H1 (cell line): Measurements from ENCODE around the gene SLC12A7. TPM values are rescaled to one million over a fixed set of nuclear protein-coding genes. Genes with fewer than 3 reads are reported as not detected.

Experiments
- CTCF ChIA-PET: fragments of 300-600 bp; sonication (Branson Sonifier 250); formaldehyde crosslinking; loops from one replicate; lab custom pipeline; 2021; ENCODE audit not compliant: partially characterized antibody; lab: Charles Lee
- POLR2A ChIA-PET: fragments of 300-600 bp; sonication (Branson Sonifier 250); formaldehyde crosslinking; loops from one replicate; lab custom pipeline; 2021; ENCODE audit warnings: inconsistent platforms; ENCODE audit not compliant: partially characterized antibody; lab: Charles Lee
- DNase-seq, 2 experiments: peaks; one replicate each; pipeline versions ENCODE4 v3.0.0 to v3.0.0-alpha.2; 2010 to 2022; ENCODE audit warnings: low spot score in 2 of 2, low read depth in 1 of 2, mixed read lengths in 1 of 2
- FAIRE-seq: peaks from 2 replicates; lab custom pipeline; 2011; peaks lifted over from hg19 to GRCh38; lab: Jason Lieb, UNC
- H2AFZ ChIP-seq: 2 replicates; pipeline ENCODE4 v1.8.1; 2012; ENCODE audit warnings: low read length, inconsistent platforms
- H2AK5ac ChIP-seq: 2 replicates; pipeline ENCODE4 v1.6.1; 2013; ENCODE audit warnings: low read depth, low read length
- H2BK120ac ChIP-seq: replicated peaks from 2 replicates; pipeline ENCODE3; 2013; ENCODE audit warnings: low read depth, low read length, inconsistent platforms
- H2BK12ac ChIP-seq: 2 replicates; pipeline ENCODE4 v1.6.1; 2013; ENCODE audit warnings: low read depth, low read length
- H2BK15ac ChIP-seq: 2 replicates; pipeline ENCODE4 v1.6.1; 2013; ENCODE audit warnings: low read length
- H2BK20ac ChIP-seq: 2 replicates; pipeline ENCODE4 v1.6.1; 2013; ENCODE audit warnings: low read length
- H2BK5ac ChIP-seq: 2 replicates; pipeline ENCODE4 v1.6.1; 2013; ENCODE audit warnings: low read depth, low read length
- H3K14ac ChIP-seq: 2 replicates; pipeline ENCODE4 v1.6.1; 2013; ENCODE audit warnings: inconsistent platforms; ENCODE audit not compliant: insufficient read length
- H3K18ac ChIP-seq: 2 replicates; pipeline ENCODE4 v1.6.1; 2013; ENCODE audit warnings: low read length; ENCODE audit errors: extremely low read depth
- H3K23ac ChIP-seq: 2 replicates; pipeline ENCODE4 v1.6.1; 2013; ENCODE audit warnings: inconsistent platforms; ENCODE audit not compliant: insufficient read length
- H3K23me2 ChIP-seq: 2 replicates; pipeline ENCODE4 v1.6.1; 2013; ENCODE audit warnings: low read depth, low read length
- H3K27ac ChIP-seq: 2 replicates; pipeline ENCODE4 v1.6.1; 2011; ENCODE audit warnings: low read depth, low read length, inconsistent platforms
- H3K27me3 ChIP-seq, 4 experiments: replicated peaks in 1 of 4; 1 replicate in 1 of 4; 2 replicates in 3 of 4; pipeline versions ENCODE4 v1.6.1 to v1.8.1; 2011 to 2013; ENCODE audit warnings: low read length in 3 of 4, mild to moderate bottlenecking in 3 of 4, inconsistent platforms in 2 of 4, mixed read lengths in 2 of 4, moderate library complexity in 1 of 4; ENCODE audit not compliant: control insufficient read depth in 3 of 4, insufficient read depth in 3 of 4; ENCODE audit errors: extremely low read depth in 1 of 4
- H3K36me3 ChIP-seq, 4 experiments: 2 replicates each; pipeline versions ENCODE4 v1.6.1 to v1.8.1; 2011 to 2013; ENCODE audit warnings: mild to moderate bottlenecking in 4 of 4, low read length in 3 of 4, moderate library complexity in 2 of 4, control low read depth in 1 of 4, inconsistent platforms in 1 of 4; ENCODE audit not compliant: insufficient read depth in 4 of 4, control insufficient read depth in 2 of 4
- H3K4ac ChIP-seq: replicated peaks from 2 replicates; pipeline ENCODE3; 2013; ENCODE audit warnings: low read length, low read depth, mixed read lengths, inconsistent platforms; ENCODE audit not compliant: insufficient read length
- H3K4me1 ChIP-seq, 4 experiments: replicated peaks in 1 of 4; 1 replicate in 1 of 4; 2 replicates in 3 of 4; pipeline versions ENCODE4 v1.6.1 to v1.8.1; 2011 to 2013; ENCODE audit warnings: low read length in 3 of 4, inconsistent platforms in 2 of 4, mixed read lengths in 1 of 4; ENCODE audit not compliant: insufficient read depth in 4 of 4, control insufficient read depth in 3 of 4
- H3K4me2 ChIP-seq, 2 experiments: 2 replicates each; pipeline versions ENCODE4 v1.6.1 to v1.8.1; 2011 to 2013; ENCODE audit warnings: low read depth in 2 of 2, low read length in 2 of 2, control low read depth in 1 of 2, inconsistent platforms in 1 of 2, mild to moderate bottlenecking in 1 of 2; ENCODE audit not compliant: insufficient read depth in 1 of 2
- H3K4me3 ChIP-seq, 4 experiments: fragments of 200-600, 300-600 bp in 1 of 4; sonication (generic), shearing (Covaris generic), sonication (Bioruptor Twin) in 1 of 4; 2 replicates each; pipeline versions ENCODE4 v1.5.1 to v1.8.1; 2011 to 2016; ENCODE audit warnings: low read length in 4 of 4, low read depth in 3 of 4, control low read depth in 2 of 4, inconsistent platforms in 2 of 4, mild to moderate bottlenecking in 2 of 4, mixed read lengths in 1 of 4, moderate library complexity in 1 of 4; ENCODE audit not compliant: insufficient read depth in 2 of 4; ENCODE audit errors: extremely low read depth in 1 of 4
- H3K56ac ChIP-seq: replicated peaks from 2 replicates; pipeline ENCODE3; 2013; ENCODE audit warnings: low read depth, mild to moderate bottlenecking, mixed read lengths, low read length, inconsistent platforms; ENCODE audit not compliant: insufficient read length
- H3K79me1 ChIP-seq: 2 replicates; pipeline ENCODE4 v1.6.1; 2013; ENCODE audit warnings: low read depth, low read length, control low read depth
- H3K79me2 ChIP-seq, 2 experiments: 2 replicates each; pipeline versions ENCODE4 v1.6.1 to v1.8.1; 2012 to 2013; ENCODE audit warnings: low read length in 2 of 2, mild to moderate bottlenecking in 2 of 2, inconsistent platforms in 1 of 2; ENCODE audit not compliant: insufficient read depth in 2 of 2, control insufficient read depth in 1 of 2
- H3K9ac ChIP-seq, 4 experiments: replicated peaks in 1 of 4; 1 replicate in 1 of 4; 2 replicates in 3 of 4; pipeline versions ENCODE4 v1.6.1 to v1.8.1; 2011 to 2013; ENCODE audit warnings: low read depth in 3 of 4, low read length in 3 of 4, control low read depth in 2 of 4, mild to moderate bottlenecking in 2 of 4, moderate library complexity in 2 of 4, inconsistent platforms in 1 of 4; ENCODE audit errors: extremely low read depth in 1 of 4
- H3K9me3 ChIP-seq, 2 experiments: 2 replicates each; pipeline versions ENCODE4 v1.6.1 to v1.8.1; 2012 to 2013; ENCODE audit warnings: mild to moderate bottlenecking in 2 of 2, moderate library complexity in 2 of 2, control low read depth in 1 of 2, inconsistent platforms in 1 of 2, low read depth in 1 of 2, low read length in 1 of 2, mixed read lengths in 1 of 2; ENCODE audit not compliant: insufficient read depth in 2 of 2
- H4K20me1 ChIP-seq, 2 experiments: replicated peaks in 1 of 2; 2 replicates each; pipeline versions ENCODE3 to v1.8.1; 2011 to 2013; ENCODE audit warnings: inconsistent platforms in 2 of 2, low read length in 2 of 2, mild to moderate bottlenecking in 1 of 2; ENCODE audit not compliant: insufficient read depth in 2 of 2, control insufficient read depth in 1 of 2
- H4K5ac ChIP-seq: 2 replicates; pipeline ENCODE4 v1.6.1; 2013; ENCODE audit warnings: low read length, low read depth, mixed read lengths, inconsistent platforms; ENCODE audit not compliant: insufficient read length
- H4K8ac ChIP-seq: 2 replicates; pipeline ENCODE4 v1.8.0; 2013; ENCODE audit warnings: mild to moderate bottlenecking, moderate library complexity, low read length, inconsistent platforms; ENCODE audit not compliant: insufficient read depth; ENCODE audit errors: extremely low read depth
- H4K91ac ChIP-seq: replicated peaks from 2 replicates; pipeline ENCODE3; 2013; ENCODE audit warnings: low read length, mixed read lengths, inconsistent platforms; ENCODE audit not compliant: insufficient read length
- BCL11A ChIP-seq, 2 experiments: IDR thresholded peaks; one replicate each; pipeline ENCODE4 v1.6.1; 2011; ENCODE audit warnings: low read depth in 2 of 2, low read length in 2 of 2, mild to moderate bottlenecking in 2 of 2
- CEBPB ChIP-seq: IDR thresholded peaks from 2 replicates; pipeline ENCODE4 v1.6.1; 2012; ENCODE audit warnings: low read depth, low read length
- CHD2 ChIP-seq: IDR thresholded peaks from 2 replicates; pipeline ENCODE4 v1.6.1; 2012; ENCODE audit warnings: low read length, improper control_type of control experiment
- EGR1 ChIP-seq: IDR thresholded peaks from 2 replicates; pipeline ENCODE4 v1.6.1; 2011; ENCODE audit warnings: low read depth, low read length, borderline replicate concordance
- NANOG ChIP-seq: IDR thresholded peaks from 2 replicates; pipeline ENCODE4 v1.6.1; 2011; ENCODE audit warnings: low read length, low read depth, mild to moderate bottlenecking, inconsistent platforms; ENCODE audit not compliant: insufficient read depth, poor library complexity, severe bottlenecking
- RFX5 ChIP-seq: IDR thresholded peaks from 2 replicates; pipeline ENCODE4 v1.6.1; 2011; ENCODE audit warnings: low read depth, low read length, improper control_type of control experiment, borderline replicate concordance
- SIRT6 ChIP-seq: IDR thresholded peaks from one replicate; pipeline ENCODE4 v1.7.1; 2012; ENCODE audit warnings: low read length, inconsistent platforms
- SP2 ChIP-seq: IDR thresholded peaks from 2 replicates; pipeline ENCODE4 v1.6.1; 2012; ENCODE audit warnings: mild to moderate bottlenecking, low read length, inconsistent platforms
- ZNF274 ChIP-seq: IDR thresholded peaks from 2 replicates; pipeline ENCODE4 v1.7.0; 2012; ENCODE audit warnings: low read length, borderline replicate concordance; ENCODE audit errors: extremely low read depth
- WGBS, 2 experiments: shearing (Covaris generic) in 1 of 2; methylation state at CpG; one replicate each; pipeline versions ENCODE4 v1.1.6 to v1.1.7; 2013 to 2015; ENCODE audit warnings: low lambda C conversion rate in 2 of 2, mixed read lengths in 2 of 2, inconsistent platforms in 1 of 2, low coverage in 1 of 2, missing lambda C conversion rate in 1 of 2; ENCODE audit not compliant: insufficient replicate concordance in 2 of 2, insufficient coverage in 1 of 2, insufficient read length in 1 of 2; ENCODE audit errors: extremely low coverage in 1 of 2, missing lambda C conversion rate in 1 of 2; 5-methylcytosine and 5-hydroxymethylcytosine counted together
- polyA plus RNA-seq, 7 experiments: library from polyadenylated mRNA; depleted of rRNA in 3 of 7; stranded (reverse) in 5 of 7; unstranded in 2 of 7; fragments of >200 nt in 5 of 7; fragments of 200-250 nt in 2 of 7; gene quantifications; 1 replicate in 5 of 7; 2 replicates in 1 of 7; 4 replicates in 1 of 7; pipeline versions ENCODE4 v1.2.1 to v1.2.3, GENCODE V29; 2011 to 2013; ENCODE audit warnings: missing spikeins in 2 of 7, mixed read lengths in 2 of 7
- total RNA-seq: library from RNA; stranded (reverse); fragmentation: NEBNext Ultra II Directional; extraction: Animal tissue kit (Norgen Biotek cat#: 25700); gene quantifications from 2 replicates; pipeline ENCODE4 v1.2.1, GENCODE V29; 2021
- TF ChIP-seq, protein P1 (sequence below), 3 experiments: IDR thresholded peaks; 1 replicate in 2 of 3; 2 replicates in 1 of 3; pipeline versions ENCODE4 v1.5.1 to v1.6.1; 2011; ENCODE audit warnings: low read length in 3 of 3, mild to moderate bottlenecking in 3 of 3, inconsistent platforms in 2 of 3, low read depth in 1 of 3, moderate library complexity in 1 of 3; ENCODE audit not compliant: insufficient read depth in 1 of 3; ENCODE audit errors: control extremely low read depth in 1 of 3

Gene SLC12A7
- total and polyA plus RNA-seq, 2 of the 8 experiments (the other 6 are each of a cell fraction or from before 2014, with no cell fraction given), result 23.5 to 39.7 TPM

DNA sequence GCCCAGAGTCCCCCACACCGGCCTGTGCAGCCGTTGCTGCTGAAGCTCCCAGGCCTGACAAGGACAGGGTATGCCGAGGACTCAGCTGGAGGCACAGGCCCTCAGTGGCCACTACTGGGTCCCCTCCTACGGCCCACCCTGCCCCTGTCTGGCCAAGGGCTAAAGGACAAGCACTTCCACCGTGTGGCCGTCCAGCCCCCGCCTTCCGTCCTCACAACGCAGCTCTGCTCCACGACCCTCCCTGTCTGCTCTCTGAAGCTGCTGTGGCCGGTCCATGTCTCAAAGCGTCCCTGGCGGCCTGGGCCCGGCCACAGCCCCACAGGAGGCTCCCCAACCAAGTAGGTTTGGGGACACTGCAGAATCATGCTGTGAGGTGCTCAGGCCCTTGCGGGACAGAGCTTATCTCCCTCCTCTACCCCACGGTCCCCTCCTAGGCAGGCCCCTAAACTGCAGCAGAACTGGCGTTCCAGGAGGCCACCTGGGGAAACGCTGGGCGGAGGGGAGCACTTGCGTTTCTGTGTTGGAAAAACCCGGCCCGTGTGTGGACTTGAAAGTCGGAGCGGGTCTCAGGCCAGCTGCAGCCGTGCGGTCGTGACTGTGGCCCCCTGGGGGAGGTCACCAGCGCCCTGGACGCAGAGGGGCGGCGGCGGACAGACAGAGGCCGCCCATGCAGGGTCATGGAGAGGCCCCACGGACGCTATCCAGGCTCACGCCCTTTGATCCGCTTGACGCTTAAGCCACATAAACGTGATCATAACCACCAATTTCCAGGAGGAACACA is 57.7 kb downstream of the SLC12A7 start:
- FAIRE-seq, result no peak
- no peak for DNase-seq
- 91% methylated on average over 39 of the region's 39 CpGs; no CpG with 5 or more reads in 1 of the 2 experiments for WGBS, 2 experiments
- TF ChIP-seq, protein P1, sequence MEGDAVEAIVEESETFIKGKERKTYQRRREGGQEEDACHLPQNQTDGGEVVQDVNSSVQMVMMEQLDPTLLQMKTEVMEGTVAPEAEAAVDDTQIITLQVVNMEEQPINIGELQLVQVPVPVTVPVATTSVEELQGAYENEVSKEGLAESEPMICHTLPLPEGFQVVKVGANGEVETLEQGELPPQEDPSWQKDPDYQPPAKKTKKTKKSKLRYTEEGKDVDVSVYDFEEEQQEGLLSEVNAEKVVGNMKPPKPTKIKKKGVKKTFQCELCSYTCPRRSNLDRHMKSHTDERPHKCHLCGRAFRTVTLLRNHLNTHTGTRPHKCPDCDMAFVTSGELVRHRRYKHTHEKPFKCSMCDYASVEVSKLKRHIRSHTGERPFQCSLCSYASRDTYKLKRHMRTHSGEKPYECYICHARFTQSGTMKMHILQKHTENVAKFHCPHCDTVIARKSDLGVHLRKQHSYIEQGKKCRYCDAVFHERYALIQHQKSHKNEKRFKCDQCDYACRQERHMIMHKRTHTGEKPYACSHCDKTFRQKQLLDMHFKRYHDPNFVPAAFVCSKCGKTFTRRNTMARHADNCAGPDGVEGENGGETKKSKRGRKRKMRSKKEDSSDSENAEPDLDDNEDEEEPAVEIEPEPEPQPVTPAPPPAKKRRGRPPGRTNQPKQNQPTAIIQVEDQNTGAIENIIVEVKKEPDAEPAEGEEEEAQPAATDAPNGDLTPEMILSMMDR (IDR thresholded peaks at IDR 0.05; ENCODE audit: control extremely low read depth in 1 of 3, insufficient read depth in 1 of 3, low read depth in 1 of 3, low read length in 3 of 3), result no peak
- TF ChIP-seq SIRT6 (no peak), NANOG (no peak), SP2 (no peak), ZNF274 (no peak), CEBPB (no peak), CHD2 (no peak), EGR1 (no peak), BCL11A (IDR thresholded peaks at IDR 0.05; ENCODE audit: low read depth in 2 of 2, low read length in 2 of 2) (no peak), RFX5 (no peak)

More for the DNA sequence above, 57.7 kb downstream of the SLC12A7 start:
- ChIA-PET CTCF (interaction anchor here (0.7 to 1.8 kb wide), 9 partner anchors 11 to 145 kb away, joined by 3 to 10 read pairs (median 4); partner anchors contain the start of gene NKD2), POLR2A (interaction anchor here (1.1 to 1.5 kb wide), 2 partner anchors 14 to 162 kb away, joined by 3 to 4 read pairs; partner anchors contain the start of genes BRD9 and TRIP13)
- H3K9me3 ChIP-seq, result no peaks in the 10 kb centered on the region
- H2BK20ac ChIP-seq, result no peak overlapping the region
- H4K20me1 ChIP-seq, result peaks cover 8 to 17% of the 10 kb centered on the region in 2 experiments
- H2BK15ac ChIP-seq, result no peak overlapping the region
- no peak overlapping the region for H3K56ac ChIP-seq
- H4K8ac ChIP-seq, result no peak overlapping the region
- no peaks in the 10 kb centered on the region for H3K23me2 ChIP-seq
- no peaks in the 10 kb centered on the region; a peak in 1 of 7 replicates for H3K4me1 ChIP-seq
- H2BK120ac ChIP-seq, result no peak overlapping the region
- no peaks in the 10 kb centered on the region for H3K27me3 ChIP-seq
- H4K91ac ChIP-seq, result no peak overlapping the region
- H3K36me3 ChIP-seq, result peaks cover 6 to 32% (median 17%) of the 10 kb centered on the region in 4 experiments
- H3K9ac ChIP-seq, result no peak overlapping the region
- H3K27ac ChIP-seq, result no peak overlapping the region
- no peak overlapping the region for H3K4me3 ChIP-seq
- H3K79me2 ChIP-seq, result no peaks in the 10 kb centered on the region
- H3K4ac ChIP-seq, result no peak overlapping the region
- H2AK5ac ChIP-seq, result no peak overlapping the region
- H4K5ac ChIP-seq, result no peak overlapping the region
- no peak overlapping the region for H3K18ac ChIP-seq
- no peak overlapping the region for H3K23ac ChIP-seq
- no peaks in the 10 kb centered on the region; the same call in 1 of the 2 replicates for H3K79me1 ChIP-seq
- H2BK5ac ChIP-seq, result no peak overlapping the region; the same call in 1 of the 2 replicates
- H3K14ac ChIP-seq, result no peak overlapping the region
- no peak overlapping the region for H3K4me2 ChIP-seq
- H2AFZ ChIP-seq, result no peak overlapping the region
- no peak overlapping the region for H2BK12ac ChIP-seq
